Dedifferentiated amniotic fluid mesenchymal stem cell (primary cell): ENCODE measurements around the gene IFITM1.
"Not testable (repeated sequence)": the region's sequence is repeated elsewhere in the genome, so short reads cannot be mapped to it uniquely, and the experiment has no call there.

ENCODE experiments used
- DNase-seq: peaks from one replicate; pipeline ENCODE4 v3.0.0-alpha.2; 2016; ENCODE audit errors: extremely low spot score

IFITM1 gene

GRCh38 chr11:344836-345578, 31.2 kb downstream of the IFITM1 start:
- no peak for DNase-seq

GRCh38 chr11:346529-346928, 32.7 kb downstream of the IFITM1 start:
- no peak for DNase-seq

- not testable (repeated sequence) for DNase-seq
Observed at GRCh38 chr11:349270-349954, 35.6 kb downstream of the IFITM1 start.

- DNase-seq: not testable (repeated sequence)
Observed at GRCh38 chr11:350033-350722, 36.3 kb downstream of the IFITM1 start.

GRCh38 chr11:350723-351255, 36.9 kb downstream of the IFITM1 start:
- DNase-seq: no peak

GRCh38 chr11:351411-351810, 37.6 kb downstream of the IFITM1 start:
- DNase-seq: no peak

GRCh38 chr11:352456-353031, 38.7 kb downstream of the IFITM1 start:
- no peak for DNase-seq

- peak; percentile 90 for DNase-seq
Observed at GRCh38 chr11:353179-353873, 39.5 kb downstream of the IFITM1 start.

GRCh38 chr11:355581-356458, 42.0 kb downstream of the IFITM1 start:
- DNase-seq: peak; percentile 89

GRCh38 chr11:356610-357009, 42.8 kb downstream of the IFITM1 start:
- DNase-seq: no peak

- no peak for DNase-seq
Observed at GRCh38 chr11:357582-357981, 43.7 kb downstream of the IFITM1 start.

- no peak for DNase-seq
Observed at GRCh38 chr11:358129-358800, 44.4 kb downstream of the IFITM1 start.

GRCh38 chr11:359181-359714, 45.4 kb downstream of the IFITM1 start:
- DNase-seq: no peak

- DNase-seq: no peak
Observed at GRCh38 chr11:360326-361280, 46.8 kb downstream of the IFITM1 start.

- no peak for DNase-seq
Observed at GRCh38 chr11:362642-363442, 49.0 kb downstream of the IFITM1 start.

- not testable (repeated sequence) for DNase-seq
Observed at GRCh38 chr11:363443-363805, 49.6 kb downstream of the IFITM1 start.

- no peak for DNase-seq
Observed at GRCh38 chr11:363948-364761, 50.3 kb downstream of the IFITM1 start.
